IPS DF 4.7 (cell line): Measurements from ENCODE around the gene PROSER3.
"Not testable (repeated sequence)": the region's sequence is repeated elsewhere in the genome, so short reads cannot be mapped to it uniquely, and the experiment has no call there.

Experiments
- DNase-seq: peaks from one replicate; pipeline ENCODE4 v3.0.0-alpha.2; 2013; ENCODE audit warnings: low spot score; ENCODE audit errors: extremely low read depth

Gene PROSER3

DNA sequence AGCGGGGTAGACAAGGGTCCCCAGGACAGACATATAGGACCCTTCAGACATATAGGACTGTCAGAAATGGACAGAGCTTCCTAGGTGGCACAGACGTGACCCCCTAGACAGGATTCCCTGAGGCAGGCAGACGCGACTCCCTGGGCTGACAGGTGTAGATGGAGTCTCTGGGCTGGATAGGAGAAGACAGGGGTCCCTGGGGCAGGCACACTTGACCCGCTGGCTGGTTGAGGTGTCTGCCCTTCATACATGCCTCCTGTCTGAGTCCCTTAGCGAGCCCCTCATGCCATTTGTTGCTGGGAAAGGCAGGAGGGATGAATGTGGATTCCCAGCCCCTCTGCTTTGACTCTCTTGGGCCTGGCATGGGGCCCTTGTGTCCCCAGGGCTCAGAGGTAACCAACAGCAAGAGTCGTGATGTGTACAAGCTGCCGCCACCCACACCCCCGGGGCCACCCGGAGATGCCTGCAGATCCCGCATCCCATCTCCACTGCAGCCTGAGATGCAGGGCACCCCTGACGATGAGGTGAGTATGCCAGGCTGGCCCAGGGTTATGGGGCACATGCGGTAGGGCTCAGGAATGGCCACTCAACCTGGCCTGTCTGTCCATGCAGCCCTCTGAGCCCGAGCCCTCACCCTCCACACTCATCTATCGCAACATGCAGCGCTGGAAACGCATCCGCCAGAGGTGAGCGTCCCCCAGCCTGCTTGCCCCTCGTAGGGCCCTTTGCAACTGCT lies 4.2 kb upstream of the PROSER3 start:
- DNase-seq, result no peak

DNA sequence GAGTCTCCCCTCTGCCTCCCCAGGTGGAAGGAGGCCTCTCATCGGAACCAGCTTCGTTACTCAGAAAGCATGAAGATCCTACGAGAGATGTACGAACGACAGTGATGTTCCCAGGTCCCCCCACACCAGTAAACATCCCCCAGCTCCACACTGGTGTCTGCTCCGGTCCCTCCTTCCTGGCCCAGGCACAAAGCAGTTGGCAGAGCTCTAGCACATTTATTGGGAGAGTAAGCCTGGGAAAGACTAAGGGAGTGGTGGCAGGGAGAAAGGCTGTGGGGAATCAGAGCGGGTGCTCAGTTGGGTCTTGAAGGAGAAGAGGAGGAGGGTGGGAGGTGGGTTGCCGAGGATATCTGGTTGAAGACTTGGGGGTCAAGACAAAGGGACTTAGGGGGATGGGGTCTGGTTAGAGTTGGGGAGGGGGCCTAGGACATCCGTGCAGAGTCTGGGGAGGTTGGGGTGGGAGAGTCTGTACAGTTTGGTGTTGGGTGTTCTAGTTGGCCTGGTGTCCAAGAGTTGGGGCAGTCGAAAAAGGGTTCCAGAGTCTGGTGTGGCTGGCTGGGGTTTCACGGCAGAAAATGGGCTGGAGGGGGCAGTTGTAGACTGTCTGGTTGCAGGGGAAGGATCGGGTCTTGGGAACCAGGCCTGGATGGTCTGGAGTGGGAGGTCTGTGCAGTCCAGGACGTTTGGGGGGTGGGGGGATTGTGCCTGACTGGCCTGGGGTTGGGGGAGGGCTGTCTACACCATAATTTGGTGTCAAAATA lies 3.4 kb upstream of the PROSER3 start:
- no peak for DNase-seq

DNA sequence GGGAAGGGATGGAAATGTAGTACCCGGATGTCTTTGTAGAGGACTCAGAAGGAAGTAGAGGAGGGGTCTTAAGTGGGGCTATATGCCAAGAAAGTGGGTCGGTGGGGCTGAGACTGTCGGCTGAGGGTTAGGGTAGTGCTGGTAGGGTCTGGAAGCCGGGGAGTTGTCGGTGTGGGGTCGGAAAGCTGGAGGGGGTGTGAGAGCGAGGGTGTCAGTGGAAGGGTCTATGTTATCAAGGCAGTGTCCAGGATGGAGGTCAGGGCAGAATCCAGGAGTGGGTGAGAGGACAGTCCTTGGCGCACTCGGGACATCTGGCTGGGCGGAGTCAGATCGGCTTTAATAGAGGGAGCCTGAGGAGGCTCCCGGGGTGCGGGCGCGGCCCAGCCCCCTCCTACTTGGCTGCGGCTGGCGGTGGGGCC lies 2.8 kb upstream of the PROSER3 start:
- no peak for DNase-seq

DNA sequence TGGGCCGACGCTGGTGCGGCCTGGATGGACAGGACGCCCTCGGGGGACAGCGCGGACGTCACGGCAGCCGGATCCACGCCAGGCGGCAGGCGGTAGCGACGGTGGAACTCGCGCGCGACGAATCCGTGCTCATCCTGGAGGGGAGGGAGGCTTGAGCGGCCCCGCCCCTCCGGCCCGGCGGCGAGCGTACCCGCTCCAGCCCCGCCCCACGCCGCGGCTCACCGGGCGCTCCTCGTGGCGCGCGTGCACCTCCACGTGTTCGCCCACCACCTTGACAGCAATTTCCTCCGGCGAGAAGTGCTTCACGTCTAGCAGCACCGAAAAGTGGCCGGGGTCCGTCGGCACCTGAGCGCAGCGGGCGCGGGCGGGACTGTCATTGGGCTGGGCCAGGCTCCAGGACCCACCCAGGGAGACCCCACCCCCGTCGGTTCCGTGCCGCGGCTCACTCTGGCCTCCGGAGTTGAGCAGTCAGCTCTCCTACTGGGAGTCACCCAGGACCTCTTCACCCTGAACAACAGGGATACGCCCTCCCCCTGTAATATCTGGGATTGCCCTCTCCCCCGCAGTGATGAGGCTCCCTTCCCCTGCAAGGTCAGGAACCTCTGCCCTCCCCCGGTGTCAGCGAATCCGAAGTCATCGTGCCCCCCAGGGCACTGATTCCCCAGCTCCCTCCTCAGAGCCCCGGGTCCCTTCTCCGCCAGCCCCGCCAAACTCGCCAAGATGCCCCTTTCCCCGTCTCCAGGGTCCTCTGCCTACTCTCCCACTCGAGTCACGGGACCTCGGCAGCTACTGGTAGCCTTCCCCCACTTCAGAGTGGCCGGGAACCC lies 2.2 kb upstream of the PROSER3 start:
- no peak for DNase-seq

DNA sequence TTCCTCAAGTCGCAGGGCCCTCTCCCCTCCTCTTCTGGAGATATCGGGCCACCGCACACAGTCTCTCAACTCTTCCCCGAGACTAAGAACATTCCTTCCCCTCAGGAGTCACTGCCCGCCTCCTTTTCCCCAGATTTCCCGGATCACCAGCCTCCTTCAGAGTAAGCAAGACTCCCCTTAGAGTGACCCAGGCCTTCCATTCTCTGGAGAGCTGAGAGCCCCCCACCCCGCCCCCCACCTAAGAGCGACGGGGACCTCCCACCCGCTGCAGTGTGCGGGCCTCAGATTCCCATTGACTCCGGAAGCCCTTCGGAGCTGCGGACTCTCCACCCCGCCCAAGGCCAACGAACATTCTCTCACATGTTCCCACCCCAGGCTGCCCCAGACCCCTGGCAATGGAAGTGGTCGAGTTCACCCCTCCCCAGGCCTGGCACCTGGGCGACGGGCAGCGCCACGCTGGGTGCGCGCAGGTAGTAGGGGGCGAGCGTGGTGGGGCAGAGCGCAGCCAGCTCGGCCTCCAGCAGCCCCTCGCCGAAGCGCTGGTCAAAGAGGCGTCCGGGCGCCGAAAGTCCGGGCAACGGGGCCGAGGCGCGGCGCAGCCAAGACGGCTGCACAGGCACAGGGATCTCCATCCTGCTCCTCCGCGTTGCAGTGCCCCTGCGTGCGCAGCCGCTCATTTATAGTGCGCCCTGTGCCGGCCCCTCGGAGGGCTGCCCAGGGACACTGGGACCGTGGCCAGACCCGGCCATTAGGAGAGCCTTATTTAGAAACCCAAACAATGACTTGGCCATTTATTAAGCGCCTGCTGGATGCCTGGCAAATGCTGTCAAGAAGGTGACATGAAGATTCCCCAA lies 1.4 kb upstream of the PROSER3 start, which contains the start of gene HSPB6:
Gene HSPB6 (minus strand): TSS at position 653 of the 854 bp plus-strand sequence. CDS start 21 bp downstream, at position 632.
- no peak for DNase-seq

DNA sequence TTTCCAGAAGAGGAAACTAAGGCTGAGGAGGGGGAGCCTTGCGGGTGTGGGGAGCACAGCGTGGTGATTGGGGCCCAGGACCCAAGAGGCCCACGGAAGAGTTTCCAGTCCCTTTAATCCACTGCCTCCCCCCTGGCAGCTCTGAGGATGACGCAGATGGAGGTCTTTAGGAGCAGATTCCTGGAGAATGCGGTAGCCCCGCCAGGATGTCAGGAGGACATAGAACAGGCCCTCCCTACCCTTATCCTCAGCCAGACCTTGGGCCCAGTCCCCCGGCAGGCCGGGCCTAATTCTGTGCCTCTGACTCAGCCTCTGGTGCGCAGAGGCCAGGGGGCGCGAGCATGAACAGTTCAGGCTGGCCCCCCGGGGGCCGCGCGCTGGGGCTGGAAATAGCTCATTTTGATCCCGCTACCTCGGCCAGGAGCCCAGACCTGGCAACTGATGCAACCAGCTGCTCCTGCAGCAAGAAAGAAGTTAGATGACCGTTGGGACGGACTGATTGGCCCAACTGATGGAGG lies 686 bp upstream of the PROSER3 start:
- no peak for DNase-seq

DNA sequence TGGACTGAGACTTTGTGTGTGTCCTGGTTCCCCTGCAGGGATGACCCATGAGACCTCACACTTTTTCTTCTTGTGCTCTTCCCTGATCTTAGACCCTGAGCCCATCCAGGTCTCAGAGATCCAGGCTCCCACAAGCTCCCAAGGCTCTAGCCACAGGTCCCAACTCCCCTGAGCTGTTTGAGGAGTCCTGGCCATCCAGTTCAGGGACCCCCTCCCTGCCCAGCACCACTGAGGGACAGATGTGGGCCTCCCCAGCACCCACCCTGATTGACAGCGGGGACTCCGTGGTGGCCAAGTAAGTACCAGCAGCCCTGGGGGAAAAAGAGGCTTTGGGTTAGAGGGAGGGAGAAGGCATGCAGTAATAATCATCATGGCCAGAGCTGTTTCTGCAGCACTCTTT lies 1.7 kb downstream of the PROSER3 start:
- no peak for DNase-seq

DNA sequence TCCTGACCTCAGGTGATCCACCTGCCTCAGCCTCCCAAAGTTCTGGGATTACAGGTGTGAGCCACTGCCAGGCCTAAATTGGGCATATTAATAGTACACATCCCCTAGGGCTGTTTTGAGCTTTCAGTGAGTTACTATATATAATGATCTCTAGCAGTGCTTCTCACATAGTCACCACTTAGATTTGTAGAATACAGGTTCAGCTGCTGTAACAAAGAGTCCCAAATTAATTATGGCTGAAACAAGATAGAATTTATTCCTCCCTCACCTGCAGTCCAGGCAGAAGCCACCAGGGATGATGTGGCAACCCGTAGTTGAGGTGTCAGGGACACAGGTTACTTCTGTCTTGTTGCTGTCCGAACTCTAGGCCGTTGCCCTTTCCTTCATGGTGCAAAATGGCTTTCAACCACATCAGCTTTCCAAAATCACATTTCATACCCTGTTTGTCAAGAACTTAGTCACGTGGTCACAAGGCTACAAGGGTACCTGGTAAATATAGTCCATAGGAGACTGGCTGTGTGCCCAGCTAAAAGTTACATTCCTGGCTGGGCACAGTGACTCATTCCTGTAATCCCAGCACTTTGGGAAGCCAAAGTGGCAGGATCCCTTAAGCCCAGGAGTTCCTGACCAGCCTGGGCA lies 2.9 kb downstream of the PROSER3 start:
- no peak for DNase-seq

DNA sequence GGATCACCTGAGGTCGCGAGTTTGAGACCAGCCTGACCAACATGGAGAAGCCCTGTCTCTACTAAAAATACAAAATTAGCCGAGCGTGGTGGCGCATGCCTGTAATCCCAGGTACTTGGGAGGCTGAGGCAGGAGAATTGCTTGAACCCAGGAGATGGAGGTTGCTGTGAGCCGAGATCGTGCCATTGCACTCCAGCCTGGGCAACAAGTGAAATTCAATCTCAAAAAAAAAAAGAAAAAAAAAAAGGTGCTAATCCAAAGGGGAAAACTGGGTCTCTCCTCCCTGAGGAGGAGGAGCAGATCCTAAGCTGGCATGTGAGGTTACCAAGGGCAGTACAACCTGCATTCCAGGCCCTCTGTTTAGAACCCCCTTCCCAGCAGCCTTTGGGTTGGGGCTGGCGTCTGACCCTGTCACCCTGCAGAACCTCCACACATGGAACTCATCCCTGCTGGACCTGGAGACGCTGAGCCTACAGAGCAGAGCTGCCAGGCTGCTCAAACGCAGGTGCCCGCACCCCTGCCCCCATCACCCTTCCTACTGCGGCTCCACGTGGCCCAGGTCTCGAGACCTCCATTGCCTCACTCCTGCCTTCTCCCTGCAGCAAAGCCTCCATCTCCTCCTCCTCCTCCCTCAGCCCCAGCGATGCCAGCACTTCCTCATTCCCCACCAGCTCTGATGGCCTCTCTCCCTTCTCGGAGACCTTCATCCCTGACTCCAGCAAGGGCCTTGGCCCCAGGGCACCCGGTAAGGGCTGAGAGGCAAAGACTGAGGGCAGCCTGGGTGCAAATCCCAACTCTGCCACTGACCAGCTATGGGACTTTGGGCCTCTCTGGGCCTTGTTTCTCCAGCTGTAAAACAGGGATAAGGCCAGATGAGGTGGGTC lies 6.7 kb downstream of the PROSER3 start:
- no peak for DNase-seq

DNA sequence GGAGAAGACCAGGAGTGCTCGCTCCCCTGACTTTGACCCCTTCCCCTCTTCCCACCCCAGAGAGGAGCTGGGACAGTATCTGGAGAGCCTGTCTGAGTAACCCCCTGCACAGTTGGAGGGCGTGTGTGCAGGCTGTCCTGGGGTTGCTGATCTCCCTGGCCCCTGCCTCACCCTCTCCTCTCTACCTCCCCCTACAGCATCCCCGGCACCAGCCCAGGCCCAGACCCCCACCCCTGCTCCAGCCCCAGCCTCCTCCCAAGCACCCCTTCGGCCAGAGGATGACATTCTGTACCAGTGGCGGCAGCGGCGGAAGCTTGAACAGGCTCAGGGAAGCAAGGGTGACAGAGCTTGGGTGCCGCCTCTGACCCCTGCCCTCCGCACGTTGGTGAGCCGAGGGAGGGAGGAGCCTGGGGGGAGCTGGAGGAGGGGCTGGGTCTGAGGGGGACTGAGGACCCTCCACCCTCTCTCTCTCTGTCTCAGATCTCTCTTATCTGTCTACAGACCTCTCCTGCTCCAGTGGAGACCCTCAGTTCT lies 8.7 kb downstream of the PROSER3 start:
- DNase-seq, result no peak

DNA sequence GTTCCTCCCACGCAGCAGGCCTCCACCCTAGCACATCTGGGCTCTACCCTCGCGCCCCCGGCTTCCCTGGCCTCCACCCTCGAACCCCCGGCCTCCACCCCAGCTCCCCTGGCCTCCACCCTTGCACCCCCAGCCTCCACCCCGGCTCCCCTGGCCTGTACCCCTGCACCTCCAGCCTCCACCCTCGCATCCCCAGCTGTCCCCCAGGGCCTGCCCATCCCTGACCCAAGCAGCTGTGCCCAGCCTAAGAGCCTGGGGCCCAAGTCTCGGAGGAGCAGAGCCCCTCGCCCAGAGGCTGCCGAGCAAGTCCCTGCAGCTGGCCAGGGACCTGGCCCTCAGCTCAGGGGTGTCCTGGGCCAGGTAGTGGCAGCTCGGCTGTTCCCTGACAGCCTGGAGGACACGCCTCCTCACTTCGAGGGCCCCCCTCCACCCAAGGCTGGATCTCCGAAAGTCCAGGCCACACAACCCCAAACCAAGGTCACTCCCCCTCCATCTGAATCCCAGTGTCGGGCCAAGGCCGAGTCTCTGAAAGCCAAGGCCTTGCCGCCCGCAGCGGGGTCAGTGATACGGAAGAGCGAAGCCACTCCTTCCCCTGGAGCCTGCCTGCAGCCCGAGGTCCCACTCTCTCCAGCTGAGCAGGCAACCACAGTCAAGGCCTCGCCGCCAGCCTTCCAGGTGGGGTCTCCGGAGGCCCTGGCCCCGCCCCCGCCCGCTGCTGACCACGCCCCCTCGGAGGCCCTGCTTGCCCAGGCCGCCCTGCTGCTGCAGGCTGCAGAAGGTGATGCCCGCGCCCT lies 9.5 kb downstream of the PROSER3 start:
- no peak for DNase-seq

DNA sequence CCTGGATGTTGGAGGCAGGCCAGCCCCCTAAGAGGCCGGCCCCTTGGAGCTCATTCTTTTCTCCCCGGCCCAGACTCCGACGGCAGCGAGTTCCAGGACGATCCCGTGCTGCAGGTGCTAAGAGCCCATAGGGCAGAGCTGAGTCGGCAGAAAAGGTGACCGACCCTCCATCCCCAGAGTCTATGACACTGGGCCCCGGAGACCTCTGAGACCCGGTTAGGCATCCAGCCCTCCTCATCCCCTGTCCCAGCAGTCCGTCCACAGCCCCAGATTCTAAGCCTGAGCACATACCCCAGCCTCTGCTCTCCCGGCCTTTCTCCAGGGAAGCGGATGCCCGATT lies 10.1 kb downstream of the PROSER3 start:
- DNase-seq, result no peak

DNA sequence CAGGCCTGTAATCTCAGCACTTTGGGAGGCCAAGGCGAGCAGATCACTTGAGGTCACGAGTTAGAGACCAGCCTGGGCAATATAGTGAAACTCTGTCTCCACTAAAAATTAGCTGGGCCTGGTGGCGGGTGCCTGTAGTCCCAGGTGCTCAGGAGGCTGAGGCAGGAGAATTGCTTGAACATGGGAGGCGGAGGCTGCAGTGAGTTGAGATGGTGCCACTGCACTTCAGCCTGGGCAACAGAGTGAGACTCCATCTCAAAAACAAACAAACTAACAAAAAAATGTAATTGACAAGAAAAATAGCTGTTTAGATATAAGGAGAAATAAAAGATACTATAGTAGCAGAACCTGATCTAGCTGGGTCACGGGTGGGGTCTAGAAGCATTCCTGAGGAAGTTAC lies 14.4 kb downstream of the PROSER3 start:
- not testable (repeated sequence) for DNase-seq

DNA sequence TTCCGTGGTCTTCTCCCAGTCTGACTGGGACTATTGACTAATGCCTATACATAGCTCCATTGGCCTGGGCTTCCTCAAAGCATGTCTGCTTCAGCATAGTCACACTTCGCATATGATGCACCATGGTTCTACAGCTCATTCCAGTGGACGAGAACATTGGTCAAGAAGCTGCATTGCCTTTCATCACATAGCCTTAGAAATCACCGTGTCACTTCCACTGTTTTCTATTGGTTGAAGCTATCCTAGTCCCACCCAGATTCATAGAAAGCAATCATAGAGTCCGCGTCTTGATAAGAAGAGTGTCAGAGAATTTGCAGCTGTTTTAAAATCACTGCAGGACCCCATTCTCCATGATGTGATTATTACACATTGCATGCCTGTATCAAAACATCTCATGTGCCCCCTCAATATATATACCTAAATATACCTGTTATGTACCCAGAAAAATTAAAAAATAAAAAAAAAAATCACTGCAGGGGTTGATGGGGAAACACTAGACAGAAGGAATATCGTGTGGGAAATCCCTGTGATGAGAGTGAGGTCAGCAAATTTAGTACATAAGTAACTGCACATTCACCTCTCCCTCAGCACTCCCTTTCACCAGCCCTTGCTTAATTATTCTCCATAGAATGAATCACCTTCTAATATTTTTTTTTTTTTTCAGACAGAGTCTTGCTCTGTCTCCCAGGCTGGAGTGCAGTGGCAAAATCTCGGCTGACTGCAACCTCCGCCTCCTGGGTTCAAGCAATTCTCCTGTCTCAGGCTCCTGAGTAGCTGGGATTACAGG lies 15.2 kb downstream of the PROSER3 start:
- DNase-seq, result no peak

DNA sequence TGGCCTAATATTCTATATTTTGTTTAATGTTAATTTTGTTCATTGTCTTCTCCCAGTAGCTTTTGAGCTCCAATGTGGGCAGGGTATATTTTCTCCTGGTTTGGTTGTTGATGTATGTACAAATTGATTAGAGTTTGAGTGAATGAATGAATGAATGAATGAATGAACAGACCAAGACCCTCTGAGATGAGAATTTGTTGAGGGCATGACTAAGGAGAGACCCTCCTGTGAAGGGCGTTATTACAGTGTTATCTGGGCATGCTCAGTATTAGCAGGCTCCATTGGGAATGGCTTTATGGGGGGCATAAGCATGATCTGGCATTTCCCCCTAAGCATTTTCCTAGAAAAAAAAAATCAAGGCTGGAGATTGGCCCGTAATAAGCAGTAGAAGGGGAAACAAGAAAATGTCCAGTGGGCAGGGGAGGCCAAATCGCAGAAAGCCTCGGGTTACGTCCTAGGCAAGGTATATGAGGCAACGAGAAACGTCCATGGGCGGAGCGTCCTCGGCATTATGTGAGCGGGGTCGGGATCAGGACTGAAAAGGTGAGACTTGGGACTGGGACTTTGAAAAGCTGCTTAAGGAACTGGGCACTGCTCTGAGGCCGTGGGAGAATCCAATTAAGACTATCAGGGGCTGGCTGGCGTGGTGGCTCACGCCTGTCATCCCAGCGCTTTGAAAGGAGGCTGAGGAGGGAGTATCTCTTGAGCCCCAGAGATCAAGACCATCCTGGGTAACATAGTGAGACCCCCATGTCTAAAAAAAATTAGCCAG lies 16.5 kb downstream of the PROSER3 start:
- no peak for DNase-seq

DNA sequence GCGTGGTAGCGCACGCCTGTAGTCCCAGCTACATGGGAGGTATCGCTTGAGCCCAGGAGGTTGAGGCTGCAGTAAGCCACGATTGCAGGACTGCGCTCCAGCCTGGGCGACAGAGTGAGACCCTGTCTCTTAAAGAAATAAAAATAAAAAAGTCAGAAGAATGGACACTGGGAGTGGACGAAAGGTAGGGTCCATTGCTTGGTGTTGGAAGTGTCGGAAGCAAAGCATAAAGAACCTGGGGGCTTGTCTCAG lies 17.0 kb downstream of the PROSER3 start:
- no peak for DNase-seq
